Mammary epithelial cell (primary cell): ENCODE measurements around the gene HOXB7.

Source experiments
- EZH2 ChIP-seq: IDR thresholded peaks from 2 replicates; pipeline ENCODE4 v1.6.1; 2012; ENCODE audit warnings: low read length, inconsistent platforms, borderline replicate concordance
- TF ChIP-seq, protein P1 (sequence below), 2 donors: IDR thresholded peaks in 1 of 2; conservative IDR thresholded peaks in 1 of 2; 2 replicates each; pipeline ENCODE4 v1.5.1; 2011 to 2012; ENCODE audit warnings: inconsistent platforms in 2 of 2, low read length in 2 of 2, mild to moderate bottlenecking in 2 of 2, control low read depth in 1 of 2, low read depth in 1 of 2; ENCODE audit not compliant: insufficient read depth in 1 of 2; ENCODE audit errors: extremely low read depth in 1 of 2

GRCh38 chr17:48574505-48575065 lies 36.2 kb downstream of the HOXB7 start:
- TF ChIP-seq, protein P1, sequence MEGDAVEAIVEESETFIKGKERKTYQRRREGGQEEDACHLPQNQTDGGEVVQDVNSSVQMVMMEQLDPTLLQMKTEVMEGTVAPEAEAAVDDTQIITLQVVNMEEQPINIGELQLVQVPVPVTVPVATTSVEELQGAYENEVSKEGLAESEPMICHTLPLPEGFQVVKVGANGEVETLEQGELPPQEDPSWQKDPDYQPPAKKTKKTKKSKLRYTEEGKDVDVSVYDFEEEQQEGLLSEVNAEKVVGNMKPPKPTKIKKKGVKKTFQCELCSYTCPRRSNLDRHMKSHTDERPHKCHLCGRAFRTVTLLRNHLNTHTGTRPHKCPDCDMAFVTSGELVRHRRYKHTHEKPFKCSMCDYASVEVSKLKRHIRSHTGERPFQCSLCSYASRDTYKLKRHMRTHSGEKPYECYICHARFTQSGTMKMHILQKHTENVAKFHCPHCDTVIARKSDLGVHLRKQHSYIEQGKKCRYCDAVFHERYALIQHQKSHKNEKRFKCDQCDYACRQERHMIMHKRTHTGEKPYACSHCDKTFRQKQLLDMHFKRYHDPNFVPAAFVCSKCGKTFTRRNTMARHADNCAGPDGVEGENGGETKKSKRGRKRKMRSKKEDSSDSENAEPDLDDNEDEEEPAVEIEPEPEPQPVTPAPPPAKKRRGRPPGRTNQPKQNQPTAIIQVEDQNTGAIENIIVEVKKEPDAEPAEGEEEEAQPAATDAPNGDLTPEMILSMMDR (conservative IDR thresholded peaks at IDR 0.05 in 1 of 2, IDR thresholded peaks at IDR 0.05 in 1 of 2; ENCODE audit: extremely low read depth in 1 of 2, insufficient read depth in 1 of 2, low read depth in 1 of 2, low read length in 2 of 2): no peak
- TF ChIP-seq EZH2: no peak
